A549 (cell line): ENCODE results near the gene GSC2. TPM values are rescaled to one million over a fixed set of nuclear protein-coding genes. Genes with fewer than 3 reads are reported as not detected.

ENCODE experiments used
- ATAC-seq, 2 experiments: fragments of 200-7000 bp in 1 of 2; fragments of >200 bp in 1 of 2; cut with Nextera tagmentation in 1 of 2; cut with Tn5 transposase in 1 of 2; 3 replicates each; pipeline versions ENCODE4 v1.8.0 to v1.9.1; 2018 to 2020; ENCODE audit warnings: mild to moderate bottlenecking in 1 of 2, moderate library complexity in 1 of 2
- CTCF ChIA-PET: fragments of 300-600 bp; sonication (Branson Sonifier 250); formaldehyde crosslinking; extraction: SDS; loops from one replicate; lab custom pipeline; 2021; ENCODE audit warnings: antibody characterized with exemption, inconsistent platforms; lab: Yijun Ruan, JAX
- POLR2A ChIA-PET: fragments of 350-600 bp; formaldehyde crosslinking; extraction: SDS; loops from one replicate; lab custom pipeline; 2021; ENCODE audit warnings: antibody characterized with exemption, inconsistent platforms; lab: Yijun Ruan, JAX
- DNase-seq, 2 experiments: peaks; one replicate each; pipeline versions ENCODE4 v3.0.0 to v3.0.0-alpha.2; 2011 to 2016; ENCODE audit warnings: low read depth in 1 of 2, low spot score in 1 of 2
- FAIRE-seq: peaks from 2 replicates; lab custom pipeline; 2011; peaks lifted over from hg19 to GRCh38; lab: Jason Lieb, UNC
- H3K27ac ChIP-seq, 2 experiments: fragments of >200 bp; sonication (Bioruptor Twin); formaldehyde crosslinking; 3 replicates each; pipeline ENCODE4 v1.5.1; 2016 to 2017
- H3K4me1 ChIP-seq: fragments of >200 bp; sonication (Bioruptor Twin); formaldehyde crosslinking; 3 replicates; pipeline ENCODE4 v1.6.1; 2016
- H3K4me2 ChIP-seq: fragments of >200 bp; sonication (Bioruptor Twin); formaldehyde crosslinking; 3 replicates; pipeline ENCODE4 v1.6.1; 2016
- H3K4me3 ChIP-seq: fragments of >200 bp; sonication (Bioruptor Twin); formaldehyde crosslinking; 3 replicates; pipeline ENCODE4 v1.5.1; 2016
- H3K9me3 ChIP-seq: fragments of >200 bp; sonication (Bioruptor Twin); formaldehyde crosslinking; 3 replicates; pipeline ENCODE4 v1.6.1; 2016
- ATOH8 ChIP-seq: fragments of 250-450 bp; sonication (Bioruptor Pico); IDR thresholded peaks from 2 replicates; pipeline ENCODE4 v1.5.0; 2020; ENCODE audit warnings: low read depth, mild to moderate bottlenecking, moderate library complexity
- BCL3 ChIP-seq: fragments of >200 bp; sonication (Bioruptor Twin); formaldehyde crosslinking; IDR thresholded peaks from 3 replicates; pipeline ENCODE4 v1.6.1; 2016
- CHD4 ChIP-seq: fragments of 200-600 bp; sonication (generic); IDR thresholded peaks from 2 replicates; pipeline ENCODE4 v1.6.1; 2016; ENCODE audit warnings: antibody characterized with exemption, mild to moderate bottlenecking, borderline replicate concordance
- E2F6 ChIP-seq: IDR thresholded peaks from 2 replicates; pipeline ENCODE4 v1.6.1; 2012; ENCODE audit warnings: low read depth, borderline replicate concordance
- ELK1 ChIP-seq: fragments of 150-350 bp; IDR thresholded peaks from 2 replicates; pipeline ENCODE4 v1.6.1; 2014; ENCODE audit warnings: low read depth, mild to moderate bottlenecking, low read length
- EP300 ChIP-seq, 2 experiments: fragments of >200 bp; sonication (Bioruptor Twin); formaldehyde crosslinking; IDR thresholded peaks; 2 replicates in 1 of 2; 3 replicates in 1 of 2; pipeline ENCODE4 v1.6.1; 2016 to 2017
- FOSL2 ChIP-seq, 2 experiments: fragments of 450-650 bp in 1 of 2; fragments of >200 bp in 1 of 2; sonication (Bioruptor Twin) in 1 of 2; formaldehyde crosslinking; IDR thresholded peaks; 2 replicates each; pipeline versions ENCODE4 v1.5.0 to v1.6.1; 2016 to 2020; ENCODE audit warnings: mild to moderate bottlenecking in 1 of 2, moderate library complexity in 1 of 2
- FOXS1 ChIP-seq: fragments of 250-450 bp; sonication (Bioruptor Pico); IDR thresholded peaks from 2 replicates; pipeline ENCODE4 v1.5.0; 2020; ENCODE audit warnings: mild to moderate bottlenecking, moderate library complexity
- GATA3 ChIP-seq: IDR thresholded peaks from 2 replicates; pipeline ENCODE4 v1.6.1; 2012; ENCODE audit warnings: borderline replicate concordance
- HEYL ChIP-seq: fragments of 250-450 bp; sonication (Bioruptor Pico); IDR thresholded peaks from 2 replicates; pipeline ENCODE4 v1.8.0; 2021; ENCODE audit warnings: mild to moderate bottlenecking, moderate library complexity
- HMGXB4 ChIP-seq: fragments of 250-450 bp; sonication (Bioruptor Pico); IDR thresholded peaks from 2 replicates; pipeline ENCODE4 v1.5.0; 2021; ENCODE audit warnings: mild to moderate bottlenecking, moderate library complexity, borderline replicate concordance
- HOXB13 ChIP-seq: fragments of 250-450 bp; sonication (Bioruptor Pico); IDR thresholded peaks from 2 replicates; pipeline ENCODE4 v1.5.0; 2020; ENCODE audit warnings: low read depth, mild to moderate bottlenecking, moderate library complexity
- HOXB5 ChIP-seq: fragments of 250-450 bp; sonication (Bioruptor Pico); IDR thresholded peaks from 2 replicates; pipeline ENCODE4 v1.5.0; 2020; ENCODE audit warnings: mild to moderate bottlenecking, moderate library complexity
- MAFK ChIP-seq: fragments of 450-650 bp; IDR thresholded peaks from 2 replicates; pipeline ENCODE4 v1.6.1; 2014; ENCODE audit not compliant: partially characterized antibody
- MYC ChIP-seq: IDR thresholded peaks from 2 replicates; pipeline ENCODE4 v1.6.1; 2012; ENCODE audit warnings: mild to moderate bottlenecking, inconsistent platforms, low read length, improper control_type of control experiment, borderline replicate concordance
- PBX3 ChIP-seq: IDR thresholded peaks from 2 replicates; pipeline ENCODE4 v1.6.1; 2012
- RARB ChIP-seq: fragments of 250-450 bp; sonication (Bioruptor Pico); IDR thresholded peaks from 2 replicates; pipeline ENCODE4 v1.8.0; 2021; ENCODE audit warnings: mild to moderate bottlenecking, moderate library complexity
- REST ChIP-seq: fragments of 200-600 bp; sonication (generic); IDR thresholded peaks from 2 replicates; pipeline ENCODE4 v1.6.1; 2016; ENCODE audit warnings: antibody characterized with exemption, mild to moderate bottlenecking, moderate library complexity
- RFX5 ChIP-seq: fragments of 450-650 bp; IDR thresholded peaks from 2 replicates; pipeline ENCODE4 v1.7.1; 2014; ENCODE audit warnings: antibody characterized with exemption, mild to moderate bottlenecking, moderate library complexity
- RNF2 ChIP-seq: fragments of 200-600 bp; sonication (generic); IDR thresholded peaks from 2 replicates; pipeline ENCODE4 v1.6.1; 2016; ENCODE audit warnings: low read depth, mild to moderate bottlenecking, antibody characterized with exemption, moderate library complexity, borderline replicate concordance
- TFCP2L1 ChIP-seq: fragments of 250-450 bp; sonication (Bioruptor Pico); IDR thresholded peaks from 2 replicates; pipeline ENCODE4 v1.5.0; 2021; ENCODE audit warnings: mild to moderate bottlenecking
- USF2 ChIP-seq: fragments of 450-650 bp; IDR thresholded peaks from 2 replicates; pipeline ENCODE4 v1.6.1; 2014; ENCODE audit warnings: antibody characterized with exemption
- ZNF302 ChIP-seq: fragments of 250-450 bp; sonication (Bioruptor Pico); IDR thresholded peaks from 2 replicates; pipeline ENCODE4 v1.9.0; 2021; ENCODE audit warnings: inconsistent platforms, mild to moderate bottlenecking, moderate library complexity
- WGBS: methylation state at CpG from one replicate; pipeline ENCODE4 v1.1.6; 2017; ENCODE audit errors: missing lambda C conversion rate; 5-methylcytosine and 5-hydroxymethylcytosine counted together
- polyA plus RNA-seq, 4 experiments: library from polyadenylated mRNA; depleted of rRNA in 3 of 4; stranded (reverse); fragments of >200 nt; fragmentation: RNase III in 1 of 4; extraction: RNeasy Plus Mini Kit Qiagen cat#74134 plus additional on column Dnase treatment in 1 of 4; gene quantifications; 2 replicates in 3 of 4; 3 replicates in 1 of 4; pipeline ENCODE4 v1.2.3, GENCODE V29; 2011 to 2017

The GSC2 gene
- polyA plus RNA-seq, 2 of the 4 experiments (the other 2 are of a cell fraction) = not detected

- Histone ChIP-seq H3K4me2 (peak overlapping the region; percentile 92), H3K27ac (peak overlapping the region; percentile 95 to 99), H3K4me3 (peak overlapping the region; percentile 93), H3K9me3 (no peaks in the 10 kb centered on the region), H3K4me1 (peaks cover 53% of the 10 kb centered on the region)
- no peak for ATAC-seq
- no peak for DNase-seq
- ChIA-PET POLR2A (no interaction called here), CTCF (interaction anchor here (1.0 to 3.2 kb wide), 3 partner anchors 27 to 458 kb away, joined by 3 to 18 read pairs (median 4); partner anchors contain the start of gene ESS2)
- 23% methylated on average over 10 of the region's 13 CpGs for WGBS
- no peak for FAIRE-seq
- TF ChIP-seq HOXB5 (CRISPR knock-in tag) = no peak
- no peak for TF ChIP-seq BCL3
- TF ChIP-seq RFX5 = no peak
- no peak for TF ChIP-seq ZNF302 (CRISPR knock-in tag)
- no peak for TF ChIP-seq HMGXB4
- TF ChIP-seq GATA3 = no peak
- no peak for TF ChIP-seq USF2
- no peak for TF ChIP-seq EP300 (IDR thresholded peaks at IDR 0.05)
- no peak for TF ChIP-seq RARB (CRISPR knock-in tag)
- no peak for TF ChIP-seq FOSL2 (IDR thresholded peaks at IDR 0.05)
- TF ChIP-seq FOSL2 (CRISPR knock-in tag; IDR thresholded peaks at IDR 0.05) = no peak
- no peak for TF ChIP-seq TFCP2L1 (CRISPR knock-in tag)
- TF ChIP-seq ATOH8 (CRISPR knock-in tag) = no peak
- no peak for TF ChIP-seq FOXS1 (CRISPR knock-in tag)
Observed at GRCh38 chr22:19172213-19173046, 22.3 kb upstream of the GSC2 start.

- Histone ChIP-seq H3K4me2 (no peak overlapping the region; the same call in 2 of the 3 replicates), H3K9me3 (no peaks in the 10 kb centered on the region), H3K4me1 (peaks cover 30% of the 10 kb centered on the region), H3K27ac (no peak overlapping the region), H3K4me3 (no peak overlapping the region)
- ChIA-PET POLR2A (no interaction called here), CTCF (no interaction called here)
- FAIRE-seq = no peak
- no peak for DNase-seq
- no peak for ATAC-seq
- 76% methylated on average over 6 of the region's 7 CpGs for WGBS
- TF ChIP-seq MYC (no peak), HOXB13 (no peak), EP300 (IDR thresholded peaks at IDR 0.05) (no peak), CHD4 (no peak), MAFK (no peak), ELK1 (no peak), HEYL (CRISPR knock-in tag) (no peak), RARB (CRISPR knock-in tag) (no peak), TFCP2L1 (CRISPR knock-in tag) (no peak), REST (no peak), RNF2 (no peak), PBX3 (no peak), E2F6 (no peak)
Observed at GRCh38 chr22:19169947-19170318, 19.8 kb upstream of the GSC2 start.
